ENCODE data around the gene DYTN. TPM values are rescaled to one million over a fixed set of nuclear protein-coding genes. Genes with fewer than 3 reads are reported as not detected.

The DYTN gene
- total and polyA plus RNA-seq, 8 donors = not detected

GRCh38 chr2:206615417-206616089 is 102.6 kb downstream of the DYTN start:
- FAIRE-seq = no peak
- Histone ChIP-seq H3K4me1 (no peaks in the 10 kb centered on the region), H3K27me3 (no peaks in the 10 kb centered on the region), H3K9me3 (no peaks in the 10 kb centered on the region), H3K36me3 (no peaks in the 10 kb centered on the region), H3K4me3 (no peak overlapping the region), H3K27ac (no peak overlapping the region)
- no peak for TF ChIP-seq CTCF (IDR thresholded peaks at IDR 0.05)
- intact Hi-C loops (cut with DNase I) = no loop called here
- DNase-seq = no peak
- 69 to 83% methylated on average over 7 of the region's 7 CpGs for WGBS, 2 donors
- no peak for ATAC-seq

- no peak for TF ChIP-seq CTCF (IDR thresholded peaks at IDR 0.05)
- intact Hi-C loops (cut with DNase I) = no loop called here
- H3K27ac ChIP-seq = no peak overlapping the region
- no peak overlapping the region for H3K4me3 ChIP-seq
- H3K27me3 ChIP-seq = no peaks in the 10 kb centered on the region
- WGBS, 2 donors = 60 to 66% methylated on average over 6 of the region's 6 CpGs
- FAIRE-seq = no peak
- H3K9me3 ChIP-seq = no peaks in the 10 kb centered on the region
- DNase-seq = no peak
- no peaks in the 10 kb centered on the region for H3K4me1 ChIP-seq
- no peaks in the 10 kb centered on the region for H3K36me3 ChIP-seq
- no peak for ATAC-seq
Measured at GRCh38 chr2:206614811-206615210, 103.4 kb downstream of the DYTN start.

GRCh38 chr2:206611736-206612135 is 106.5 kb downstream of the DYTN start:
- intact Hi-C loops (cut with DNase I) = no loop called here
- TF ChIP-seq CTCF (IDR thresholded peaks at IDR 0.05) = no peak
- ATAC-seq = no peak
- DNase-seq = no peak
- FAIRE-seq = no peak
- Histone ChIP-seq H3K4me1 (no peaks in the 10 kb centered on the region), H3K27me3 (no peaks in the 10 kb centered on the region), H3K9me3 (no peaks in the 10 kb centered on the region), H3K36me3 (no peaks in the 10 kb centered on the region), H3K27ac (no peak overlapping the region), H3K4me3 (no peak overlapping the region)
- 38 to 53% methylated on average over 3 of the region's 3 CpGs for WGBS, 2 donors

GRCh38 chr2:206611191-206611590 is 107.0 kb downstream of the DYTN start:
- FAIRE-seq (no peak), DNase-seq (no peak), ATAC-seq (no peak)
- Histone ChIP-seq H3K36me3 (no peaks in the 10 kb centered on the region), H3K4me1 (no peaks in the 10 kb centered on the region), H3K27ac (no peak overlapping the region), H3K9me3 (no peaks in the 10 kb centered on the region), H3K4me3 (no peak overlapping the region), H3K27me3 (no peaks in the 10 kb centered on the region)
- intact Hi-C loops (cut with DNase I) = no loop called here
- no peak for TF ChIP-seq CTCF (IDR thresholded peaks at IDR 0.05)
- 89 to 91% methylated on average over 6 of the region's 6 CpGs for WGBS, 2 donors

- ATAC-seq (no peak), FAIRE-seq (no peak), DNase-seq (no peak)
- no peak overlapping the region for H3K4me3 ChIP-seq
- no peak for TF ChIP-seq CTCF (IDR thresholded peaks at IDR 0.05)
- no peak overlapping the region for H3K27ac ChIP-seq
- no peaks in the 10 kb centered on the region for H3K27me3 ChIP-seq
- H3K36me3 ChIP-seq = no peaks in the 10 kb centered on the region
- no peaks in the 10 kb centered on the region for H3K9me3 ChIP-seq
- 30 to 39% methylated on average over 1 of the region's 1 CpG for WGBS, 2 donors
- intact Hi-C loops (cut with DNase I) = no loop called here
- no peaks in the 10 kb centered on the region for H3K4me1 ChIP-seq
Measured at GRCh38 chr2:206610451-206610850, 107.7 kb downstream of the DYTN start.

Measured in pancreas (tissue), 10 donors.